Esophagus squamous epithelium (tissue), 4 donors: Measurements from ENCODE around the gene CABP1.

ENCODE experiments used
- CTCF ChIP-seq, 6 experiments: fragments of 450-650 bp in 4 of 6; fragments of 200-600 bp in 2 of 6; sonication (generic) in 2 of 6; IDR thresholded peaks; one replicate each; pipeline ENCODE4 v1.5.1; 2016 to 2019; ENCODE audit warnings: antibody characterized with exemption in 6 of 6, mild to moderate bottlenecking in 4 of 6, moderate library complexity in 4 of 6
- POLR2A ChIP-seq, 4 donors: fragments of 450-650 bp; IDR thresholded peaks; one replicate each; pipeline ENCODE4 v1.6.1; 2017; ENCODE audit warnings: antibody characterized with exemption in 4 of 4, mild to moderate bottlenecking in 4 of 4, moderate library complexity in 3 of 4

- TF ChIP-seq CTCF (IDR thresholded peaks at IDR 0.05) (no peak), POLR2A (IDR thresholded peaks at IDR 0.05) (no peak)
These were observed 11.4 kb downstream of the CABP1 start for GRCh38 chr12:120651821-120652220.
